Smooth muscle cell (in vitro differentiated cells): ENCODE data around the gene YARS1. TPM values are rescaled to one million over a fixed set of nuclear protein-coding genes. Genes with fewer than 3 reads are reported as not detected.

Experiments used
- DNase-seq: peaks from one replicate; lab custom pipeline; 2025; ENCODE audit not compliant: unreplicated experiment; lab: John Stamatoyannopoulos, UW
- H2AFZ ChIP-seq: fragments of 200-600 bp; sonication (generic); 2 replicates; pipeline ENCODE4 v1.6.0; 2016; ENCODE audit warnings: antibody characterized with exemption, low read depth, mild to moderate bottlenecking
- H3F3A ChIP-seq: fragments of 200-600 bp; sonication (generic); 2 replicates; pipeline ENCODE4 v1.6.0; 2017; ENCODE audit warnings: antibody characterized with exemption, low read depth
- H3K27ac ChIP-seq: fragments of 200-600 bp; sonication (generic); 2 replicates; pipeline ENCODE4 v1.5.1; 2016; ENCODE audit warnings: low read depth, mild to moderate bottlenecking
- H3K27me3 ChIP-seq: fragments of 200-600 bp; sonication (generic); 2 replicates; pipeline ENCODE4 v1.6.1; 2016; ENCODE audit warnings: low read depth, mild to moderate bottlenecking
- H3K36me3 ChIP-seq: fragments of 200-600 bp; sonication (generic); 2 replicates; pipeline ENCODE4 v1.5.1; 2016; ENCODE audit warnings: low read depth
- H3K4me1 ChIP-seq: fragments of 200-600 bp; sonication (generic); 2 replicates; pipeline ENCODE4 v1.5.1; 2016; ENCODE audit warnings: low read depth
- H3K4me2 ChIP-seq: fragments of 200-600 bp; sonication (generic); 2 replicates; pipeline ENCODE4 v1.6.0; 2016; ENCODE audit warnings: mild to moderate bottlenecking
- H3K4me3 ChIP-seq: fragments of 200-600 bp; sonication (generic); 2 replicates; pipeline ENCODE4 v1.5.1; 2016; ENCODE audit warnings: mild to moderate bottlenecking
- H3K79me2 ChIP-seq: fragments of 200-600 bp; sonication (generic); 2 replicates; pipeline ENCODE4 v1.6.0; 2016; ENCODE audit warnings: low read depth, mild to moderate bottlenecking
- H3K9ac ChIP-seq: fragments of 200-600 bp; sonication (generic); 2 replicates; pipeline ENCODE4 v1.6.0; 2016; ENCODE audit warnings: low read depth
- H3K9me3 ChIP-seq: fragments of 200-600 bp; sonication (generic); replicated peaks from 2 replicates; pipeline ENCODE4 v1.5.1; 2016; ENCODE audit warnings: low read depth
- H4K20me1 ChIP-seq: fragments of 200-600 bp; sonication (generic); 2 replicates; pipeline ENCODE4 v1.6.0; 2016; ENCODE audit warnings: low read depth
- CTCF ChIP-seq: fragments of 200-600 bp; sonication (generic); IDR thresholded peaks from 2 replicates; pipeline ENCODE4 v1.5.1; 2017; ENCODE audit warnings: borderline replicate concordance, mild to moderate bottlenecking, antibody characterized with exemption; ENCODE audit not compliant: insufficient read depth, poor library complexity, severe bottlenecking
- WGBS: methylation state at CpG from one replicate; pipeline ENCODE4 v1.1.7; 2016; ENCODE audit warnings: low lambda C conversion rate; 5-methylcytosine and 5-hydroxymethylcytosine counted together
- polyA plus RNA-seq: library from polyadenylated mRNA; unstranded; fragments of >200 nt; fragmentation: Nextera tagmentation; extraction: Ambion mirVana; gene quantifications from 2 replicates; pipeline ENCODE4 v1.2.1, GENCODE V29; 2016
- total RNA-seq: library from RNA; depleted of rRNA; stranded (reverse); fragments of >200 nt; gene quantifications from 2 replicates; pipeline ENCODE4 v1.2.3, GENCODE V29; 2014

The YARS1 gene
- total and polyA plus RNA-seq, 2 experiments from 2014 or later = 52.1 to 82.9 TPM

GRCh38 chr1:32749332-32749731, 67.8 kb downstream of the YARS1 start:
- Histone ChIP-seq H4K20me1 (no peaks in the 10 kb centered on the region), H3K4me2 (no peak overlapping the region), H3K9me3 (no peaks in the 10 kb centered on the region), H3K27ac (no peak overlapping the region), H3K4me1 (peaks cover 2% of the 10 kb centered on the region), H3K4me3 (no peak overlapping the region), H3F3A (no peaks in the 10 kb centered on the region), H3K36me3 (no peaks in the 10 kb centered on the region), H3K27me3 (no peaks in the 10 kb centered on the region), H2AFZ (no peak overlapping the region), H3K9ac (no peak overlapping the region), H3K79me2 (no peaks in the 10 kb centered on the region)
- WGBS = 98% methylated on average over 4 of the region's 4 CpGs
- DNase-seq = no peak
- no peak for TF ChIP-seq CTCF

- Histone ChIP-seq H4K20me1 (no peaks in the 10 kb centered on the region), H3K4me2 (no peak overlapping the region), H3K36me3 (no peaks in the 10 kb centered on the region), H3K79me2 (no peaks in the 10 kb centered on the region), H2AFZ (no peak overlapping the region), H3K4me1 (peaks cover 2% of the 10 kb centered on the region), H3K9me3 (no peaks in the 10 kb centered on the region), H3F3A (no peaks in the 10 kb centered on the region), H3K4me3 (no peak overlapping the region), H3K27me3 (no peaks in the 10 kb centered on the region), H3K27ac (no peak overlapping the region), H3K9ac (no peak overlapping the region)
- no peak for TF ChIP-seq CTCF
- 94% methylated on average over 8 of the region's 8 CpGs for WGBS
- no peak for DNase-seq
Measured at GRCh38 chr1:32748926-32749325, 68.2 kb downstream of the YARS1 start.

GRCh38 chr1:32748348-32748747, 68.8 kb downstream of the YARS1 start:
- no peaks in the 10 kb centered on the region for H3K9me3 ChIP-seq
- H3K4me3 ChIP-seq = no peak overlapping the region
- WGBS = 90% methylated on average over 4 of the region's 4 CpGs
- no peaks in the 10 kb centered on the region for H3F3A ChIP-seq
- H3K27ac ChIP-seq = no peak overlapping the region
- H4K20me1 ChIP-seq = no peaks in the 10 kb centered on the region
- H3K79me2 ChIP-seq = no peaks in the 10 kb centered on the region
- no peak for TF ChIP-seq CTCF
- no peak overlapping the region for H3K4me2 ChIP-seq
- H3K9ac ChIP-seq = no peak overlapping the region
- no peaks in the 10 kb centered on the region for H3K36me3 ChIP-seq
- H3K27me3 ChIP-seq = no peaks in the 10 kb centered on the region
- no peak overlapping the region for H2AFZ ChIP-seq
- H3K4me1 ChIP-seq = no peaks in the 10 kb centered on the region
- DNase-seq = no peak

- no peak overlapping the region for H3K27ac ChIP-seq
- TF ChIP-seq CTCF = no peak
- H3F3A ChIP-seq = no peaks in the 10 kb centered on the region
- DNase-seq = no peak
- no peak overlapping the region for H3K4me3 ChIP-seq
- no peak overlapping the region for H2AFZ ChIP-seq
- peaks cover 7% of the 10 kb centered on the region for H3K4me1 ChIP-seq
- no peaks in the 10 kb centered on the region for H3K9me3 ChIP-seq
- WGBS = 91% methylated on average over 4 of the region's 9 CpGs
- no peak overlapping the region for H3K9ac ChIP-seq
- no peaks in the 10 kb centered on the region for H3K27me3 ChIP-seq
- H3K4me2 ChIP-seq = no peak overlapping the region
- H3K79me2 ChIP-seq = no peaks in the 10 kb centered on the region
- H4K20me1 ChIP-seq = no peaks in the 10 kb centered on the region
- H3K36me3 ChIP-seq = no peaks in the 10 kb centered on the region
Measured at GRCh38 chr1:32746130-32746529, 71.0 kb downstream of the YARS1 start.
